Raji (cell line): ENCODE measurements around the gene IGSF11.

Experiments
- POLR2A ChIP-seq: IDR thresholded peaks from 2 replicates; pipeline ENCODE4 v1.6.1; 2011; ENCODE audit warnings: low read depth, low read length, control low read depth; ENCODE audit not compliant: insufficient read depth

IGSF11 gene

GRCh38 chr3:119034256-119035013, at the start of gene IGSF11:
TSS of gene IGSF11 (minus strand) at chr3:119034846. CDS start at chr3:119034582, 264 bp downstream.
- no peak for TF ChIP-seq POLR2A

GRCh38 chr3:119080364-119080763, 45.7 kb upstream of the IGSF11 start:
- no peak for TF ChIP-seq POLR2A

DNA sequence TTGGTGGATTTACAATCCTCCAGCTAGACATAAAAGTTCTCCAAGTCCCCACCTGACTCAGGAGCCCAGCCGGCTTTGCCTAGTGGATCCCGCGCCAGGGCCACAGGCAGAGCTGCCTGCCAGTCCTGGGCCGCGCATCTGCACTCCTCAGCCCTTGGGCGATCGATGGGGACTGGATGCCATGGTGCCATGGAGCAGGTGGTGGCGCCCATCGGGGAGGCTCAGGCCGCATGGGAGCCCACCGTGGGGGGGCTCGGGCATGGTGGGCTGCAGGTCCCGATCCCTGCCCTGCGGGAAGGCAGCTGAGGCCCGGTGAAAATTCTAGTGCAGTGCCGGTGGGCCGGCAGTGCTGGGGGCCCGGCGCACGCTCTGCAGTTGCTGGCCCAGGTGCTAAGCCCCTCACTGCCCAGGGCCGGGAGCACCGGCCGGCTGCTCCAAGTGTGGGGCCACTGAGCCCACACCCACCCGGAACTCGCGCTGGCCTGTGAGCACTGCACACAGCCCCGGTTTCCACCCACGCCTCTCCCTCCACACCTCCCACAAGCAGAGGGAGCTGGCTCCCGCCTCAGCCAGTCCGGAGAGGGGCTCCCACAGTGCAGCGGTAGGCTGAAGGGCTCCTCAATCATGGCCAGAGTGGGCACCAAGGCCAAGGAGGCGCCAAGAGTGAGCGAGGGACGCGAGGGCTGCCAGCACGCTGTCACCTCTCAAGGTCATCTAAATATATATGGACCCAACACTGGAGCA, 38.8 kb upstream of the IGSF11 start:
- no peak for TF ChIP-seq POLR2A

- no peak for TF ChIP-seq POLR2A
These were observed 35.1 kb upstream of the IGSF11 start for GRCh38 chr3:119069725-119070124.

DNA sequence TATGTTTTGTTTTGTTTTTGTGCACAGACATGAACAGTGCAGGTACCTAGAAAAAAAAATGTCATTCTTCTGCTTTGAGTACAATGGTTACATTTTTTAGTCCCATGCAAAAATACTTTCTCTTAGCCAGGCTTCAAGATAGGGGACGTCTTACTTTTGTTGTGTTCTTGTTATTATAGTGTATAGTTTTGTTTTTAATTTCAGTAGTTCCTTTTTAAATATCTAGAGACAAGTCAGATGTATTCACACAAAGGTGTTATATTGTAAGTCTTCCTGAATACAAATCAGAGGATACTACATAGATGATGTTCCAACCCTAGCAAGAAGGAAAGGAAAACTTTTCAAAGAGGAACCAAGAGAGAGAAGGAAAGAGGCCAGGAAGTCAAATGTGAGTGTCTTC, 28.8 kb upstream of the IGSF11 start:
- TF ChIP-seq POLR2A = no peak

GRCh38 chr3:119062892-119063291, 28.2 kb upstream of the IGSF11 start:
- TF ChIP-seq POLR2A = no peak

- no peak for TF ChIP-seq POLR2A
These were observed 9.9 kb upstream of the IGSF11 start for GRCh38 chr3:119044593-119044992.

- no peak for TF ChIP-seq POLR2A
These were observed 7.5 kb upstream of the IGSF11 start for GRCh38 chr3:119042162-119042561.

GRCh38 chr3:119035014-119035346, 334 bp upstream of the IGSF11 start:
- no peak for TF ChIP-seq POLR2A

- TF ChIP-seq POLR2A = no peak
These were observed 1.0 kb downstream of the IGSF11 start for GRCh38 chr3:119033393-119034255.

DNA sequence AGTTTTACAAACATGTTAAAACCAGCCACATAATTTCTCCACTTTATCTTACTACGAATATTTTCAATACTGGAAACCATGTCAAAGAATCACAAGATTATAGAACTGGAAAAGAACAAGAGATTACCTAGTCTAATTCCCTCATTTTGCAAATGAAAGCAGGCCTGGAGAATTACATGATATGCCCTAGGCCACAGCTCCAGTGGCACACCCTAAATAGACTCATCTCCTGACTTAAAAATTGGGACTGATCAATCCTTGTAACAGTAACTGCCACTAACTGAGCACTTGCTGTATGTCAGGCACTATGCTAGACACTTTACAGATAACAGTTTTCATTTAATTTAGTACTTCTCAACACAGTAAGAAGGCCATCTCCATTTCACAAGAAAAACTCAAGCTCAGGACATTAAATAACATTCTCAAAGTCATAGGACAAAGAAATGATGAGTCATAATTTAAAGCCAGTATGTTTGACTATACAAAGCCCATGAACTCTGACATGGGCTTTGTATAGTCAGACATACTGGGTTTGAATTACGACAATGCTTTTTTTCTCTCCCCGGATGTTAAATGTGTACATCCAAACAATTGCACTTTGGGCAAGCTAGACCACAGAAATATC, 9.4 kb downstream of the IGSF11 start:
- no peak for TF ChIP-seq POLR2A

DNA sequence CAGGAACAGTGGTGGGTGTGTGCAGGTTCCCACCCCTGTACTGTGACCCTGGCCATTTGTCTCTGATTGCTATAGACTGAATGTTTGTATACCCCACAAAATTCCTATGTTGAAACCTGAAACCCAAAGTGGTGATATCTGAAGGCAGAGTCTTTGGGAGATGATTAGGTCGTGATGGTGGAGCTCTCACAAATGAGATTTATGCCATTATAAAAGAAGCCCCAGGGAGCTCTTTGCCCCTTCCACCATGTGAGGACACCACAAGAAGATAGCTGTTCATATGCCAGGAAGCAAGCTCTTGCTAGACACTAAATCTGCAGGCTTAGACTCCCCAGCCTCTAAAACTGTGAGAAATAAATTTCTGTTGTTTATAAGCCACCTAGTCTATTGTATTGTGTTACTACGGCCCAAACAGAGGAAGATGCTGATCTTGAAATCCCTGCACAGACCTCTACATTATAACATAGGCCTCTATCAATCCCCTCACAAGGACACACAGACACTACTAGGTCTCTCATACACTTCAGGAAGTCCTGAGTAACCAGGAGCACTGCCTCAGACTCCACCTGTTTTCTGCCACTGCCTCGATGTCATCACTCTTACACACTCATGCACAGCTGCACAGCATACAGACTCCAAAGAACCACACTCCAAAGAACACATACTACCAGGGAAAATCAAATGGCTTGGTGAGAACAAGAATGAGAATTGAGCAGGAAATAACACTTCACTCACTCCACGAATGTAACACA, 14.7 kb downstream of the IGSF11 start:
- TF ChIP-seq POLR2A = no peak

DNA sequence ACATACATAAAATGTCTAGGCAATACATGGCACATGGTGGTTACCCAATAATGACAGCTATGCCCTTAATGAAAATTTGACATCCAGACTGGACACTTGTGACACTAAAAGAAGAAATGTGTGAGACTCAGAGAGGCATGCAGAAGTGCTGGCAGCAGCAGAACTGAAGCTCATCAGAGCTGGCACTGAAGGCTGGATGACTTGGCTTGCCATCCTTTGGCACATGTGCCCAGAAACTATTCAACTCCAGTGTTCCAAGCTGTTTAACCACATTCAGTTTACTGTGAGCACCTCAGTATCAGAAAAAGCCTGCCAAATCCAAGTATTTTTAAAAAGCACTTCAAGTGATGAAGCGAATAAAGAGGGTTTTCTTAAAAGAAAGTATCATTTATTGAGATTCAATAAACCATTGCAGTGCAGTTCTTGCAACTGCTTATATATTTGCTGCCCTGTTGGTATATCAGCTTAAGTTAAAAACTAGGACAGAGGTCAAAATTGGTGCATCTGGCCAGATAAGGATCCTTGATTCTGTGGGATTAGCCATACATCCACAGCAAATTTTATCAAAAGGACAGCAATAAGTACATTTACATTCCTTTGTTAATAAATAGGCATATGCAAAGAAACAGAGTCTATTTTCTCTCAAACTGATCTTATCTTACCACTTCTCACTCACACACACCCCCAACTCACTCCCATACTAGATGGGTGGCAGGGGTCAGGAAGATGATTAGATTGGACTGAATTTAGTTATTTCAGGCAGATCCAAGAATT, 15.8 kb downstream of the IGSF11 start:
- TF ChIP-seq POLR2A = no peak

DNA sequence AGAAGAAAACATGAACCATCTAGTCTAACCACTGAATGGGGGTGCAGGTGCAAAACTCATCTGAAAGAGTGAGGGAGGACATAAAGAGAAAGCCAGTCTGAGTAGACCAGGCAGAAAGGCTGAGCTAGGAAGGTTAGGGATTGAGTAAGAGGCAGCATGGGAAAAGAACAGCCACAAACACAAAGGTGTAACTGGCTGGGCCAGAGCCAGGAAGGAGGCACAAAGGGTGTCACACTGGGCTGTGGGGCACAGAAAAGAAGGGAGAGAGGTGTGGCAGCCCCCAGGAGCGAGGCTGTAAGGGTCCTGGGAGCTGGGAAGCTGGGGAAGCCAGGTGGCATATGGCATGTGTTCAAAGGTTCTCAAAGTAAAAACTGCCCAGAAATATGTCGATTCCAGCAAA, 18.7 kb downstream of the IGSF11 start:
- no peak for TF ChIP-seq POLR2A
